GM19397 (cell line): ENCODE results near the gene HOXB5.

ENCODE experiments used
- ATAC-seq: cut with Tn5 transposase; IDR thresholded peaks from one replicate; pipeline ENCODE4 v1.9.1; 2021; ENCODE audit warnings: mild to moderate bottlenecking, moderate library complexity; ENCODE audit not compliant: unreplicated experiment

HOXB5 gene

DNA sequence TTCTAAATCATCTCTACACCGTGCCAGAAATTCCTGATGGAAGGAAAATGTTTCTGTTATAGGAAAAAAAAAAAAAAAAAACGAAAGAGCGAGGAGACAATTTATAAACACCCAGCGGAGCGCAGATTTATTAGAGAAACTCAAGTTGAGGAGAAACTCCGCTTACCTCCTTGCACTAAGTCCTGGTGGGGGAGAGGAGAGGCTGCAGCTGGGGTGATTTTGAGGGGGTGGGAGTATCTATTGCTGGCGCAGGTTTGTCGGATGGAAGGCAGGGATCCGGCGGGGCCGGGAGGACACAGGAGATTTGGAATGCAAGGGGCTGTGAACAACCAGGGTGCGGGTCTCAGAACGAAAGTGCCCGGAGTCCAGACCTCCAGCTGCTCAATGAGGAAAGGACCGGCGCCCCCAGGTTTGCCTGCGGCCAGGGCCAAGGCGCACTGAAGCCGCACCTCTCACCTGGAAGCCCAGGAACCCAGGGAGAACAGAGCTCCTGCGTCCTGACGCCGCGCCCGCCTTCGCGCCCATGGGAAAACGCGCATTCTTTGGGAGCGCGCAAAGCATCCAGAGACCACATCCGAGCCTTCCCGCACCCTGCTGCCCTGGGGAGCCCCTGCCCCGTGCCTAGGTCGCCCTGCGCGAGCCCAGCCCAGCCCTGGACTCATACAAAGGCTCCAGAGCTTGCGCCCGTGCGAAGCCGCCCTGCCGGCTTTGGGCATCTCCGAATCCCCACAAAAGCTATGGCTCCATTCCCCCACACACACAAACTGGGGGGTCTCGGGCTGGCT is 24.1 kb upstream of the HOXB5 start:
- ATAC-seq = no peak

- no peak for ATAC-seq
Observed at GRCh38 chr17:48616717-48617470, 23.3 kb upstream of the HOXB5 start.

DNA sequence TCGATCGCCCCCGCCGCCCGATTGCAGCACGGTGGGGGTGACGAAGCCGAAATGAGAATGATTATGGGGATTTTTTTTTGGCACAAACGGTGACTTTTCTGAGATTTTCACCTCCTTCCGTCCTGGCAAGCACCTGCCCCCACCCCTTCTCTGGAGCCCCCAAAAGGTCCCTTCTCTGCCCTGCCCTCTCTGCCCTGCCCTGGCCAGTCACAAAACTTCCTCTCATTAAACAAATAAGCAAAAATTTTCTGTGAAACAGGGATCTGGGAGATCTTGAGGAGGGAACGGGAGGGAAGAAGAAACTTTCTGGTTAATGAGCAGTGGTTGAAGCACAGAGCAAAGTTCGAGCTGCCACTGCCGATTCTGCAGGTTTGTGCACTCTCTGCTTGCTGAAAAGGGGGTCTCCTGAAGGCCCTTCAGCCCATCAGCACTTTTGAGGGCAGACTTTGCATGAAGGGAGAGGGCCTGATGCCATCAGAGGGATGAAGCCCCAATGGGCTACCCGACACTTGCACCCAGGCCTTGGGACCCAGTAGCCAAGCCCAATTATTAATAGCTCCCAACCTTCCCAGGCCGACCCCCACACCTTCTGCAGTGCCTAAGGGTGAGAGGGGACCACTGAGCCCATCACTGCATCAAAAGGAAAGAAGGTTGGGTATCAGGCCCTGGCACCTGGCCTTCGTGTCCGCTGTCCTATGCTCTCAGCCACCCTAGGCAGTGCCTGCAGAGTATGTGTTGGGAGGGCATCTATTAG is 22.6 kb upstream of the HOXB5 start:
- ATAC-seq = no peak

DNA sequence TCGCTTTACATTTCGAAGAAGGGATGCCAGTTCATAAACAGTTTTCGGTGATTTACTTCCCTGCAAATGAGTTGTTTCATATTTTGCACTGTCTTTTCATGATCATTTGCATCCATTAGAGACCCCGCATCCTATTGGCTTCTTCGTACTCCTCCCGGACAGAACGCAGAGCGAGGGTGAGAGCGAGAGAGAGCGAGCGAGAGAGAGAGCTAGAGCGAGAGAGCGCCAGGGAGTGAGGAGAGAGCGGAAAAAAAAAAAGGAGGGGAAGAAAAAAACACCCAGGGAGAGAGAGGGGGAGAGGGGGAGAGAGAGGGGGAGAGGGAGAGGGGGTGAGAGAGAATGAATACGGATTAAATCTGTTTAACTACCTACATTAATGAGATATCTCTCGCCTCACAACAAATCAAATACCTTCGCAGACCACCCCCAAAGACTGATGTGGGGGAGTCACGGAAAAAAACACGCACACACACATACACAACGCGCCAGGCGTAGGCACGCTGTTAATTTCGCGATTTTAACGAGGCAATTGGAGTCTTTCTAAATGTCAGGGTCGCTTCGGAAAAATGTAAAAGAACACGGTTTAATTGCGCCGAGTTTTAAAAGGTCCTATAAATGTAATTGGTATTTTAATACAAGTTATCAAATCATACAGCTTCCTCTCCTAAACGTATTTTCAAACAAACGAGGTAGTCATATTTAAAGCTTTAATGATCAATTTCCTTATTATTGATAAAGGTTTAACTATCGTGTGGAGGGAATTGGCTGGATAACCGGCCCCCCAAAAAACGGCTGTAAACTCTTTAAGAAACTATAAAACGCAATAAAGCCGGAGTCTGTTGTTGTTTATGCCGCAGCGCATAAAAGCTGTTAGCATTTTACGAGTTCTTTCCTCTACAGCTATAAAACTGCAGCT is 21.7 kb upstream of the HOXB5 start, which contains the start of gene HOXB8:
Gene HOXB8 (minus strand): TSS at position 246 of the 916 bp plus-strand sequence. CDS start 588 bp downstream, outside the sequence.
- ATAC-seq = no peak

DNA sequence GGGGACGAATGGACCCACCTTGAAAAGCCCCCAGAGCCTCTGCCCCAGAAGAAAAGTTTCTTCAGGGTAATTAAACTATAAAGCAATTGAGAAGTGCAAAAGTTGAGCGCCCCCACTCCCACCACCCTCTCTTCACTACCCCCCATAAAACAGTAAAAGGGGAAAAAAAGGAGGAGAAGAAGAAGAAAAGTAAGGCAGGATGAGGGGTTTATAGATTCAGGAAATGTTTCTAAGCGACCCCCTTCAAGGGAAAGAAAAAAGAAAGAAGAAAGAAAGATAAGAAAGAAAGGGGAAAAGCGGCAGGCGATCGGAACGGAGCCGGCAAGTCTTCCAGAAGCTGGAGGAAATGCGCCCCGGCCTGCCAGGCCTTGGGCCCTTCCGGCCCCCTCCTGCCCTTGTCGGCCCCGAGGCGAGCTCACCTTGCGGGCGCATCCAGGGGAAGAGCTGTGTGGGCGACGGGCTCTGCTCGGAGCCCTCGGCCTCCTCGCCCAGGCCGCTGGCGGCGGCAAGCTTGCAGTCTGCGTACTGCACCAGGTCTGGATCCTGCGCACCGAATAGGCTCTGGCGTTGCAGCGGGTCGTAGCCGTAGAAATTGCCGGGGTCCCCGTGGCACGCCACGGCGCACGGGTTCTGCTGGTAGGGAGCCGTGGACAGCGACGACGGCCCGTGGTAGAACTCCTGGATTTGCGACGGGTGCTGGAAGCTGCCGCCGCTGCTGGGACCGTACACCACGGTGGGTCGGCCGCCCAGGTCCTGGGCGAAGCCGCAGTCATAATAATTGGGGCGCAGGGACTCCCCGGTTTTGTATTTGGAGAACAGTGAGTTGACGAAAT is 20.5 kb upstream of the HOXB5 start:
- no peak for ATAC-seq

- peak; percentile 45 for ATAC-seq
Observed at GRCh38 chr17:48612854-48613691, 19.5 kb upstream of the HOXB5 start.

GRCh38 chr17:48612456-48612853 is 18.9 kb upstream of the HOXB5 start:
- no peak for ATAC-seq

- no peak for ATAC-seq
Observed at GRCh38 chr17:48611681-48612455, 18.3 kb upstream of the HOXB5 start.

DNA sequence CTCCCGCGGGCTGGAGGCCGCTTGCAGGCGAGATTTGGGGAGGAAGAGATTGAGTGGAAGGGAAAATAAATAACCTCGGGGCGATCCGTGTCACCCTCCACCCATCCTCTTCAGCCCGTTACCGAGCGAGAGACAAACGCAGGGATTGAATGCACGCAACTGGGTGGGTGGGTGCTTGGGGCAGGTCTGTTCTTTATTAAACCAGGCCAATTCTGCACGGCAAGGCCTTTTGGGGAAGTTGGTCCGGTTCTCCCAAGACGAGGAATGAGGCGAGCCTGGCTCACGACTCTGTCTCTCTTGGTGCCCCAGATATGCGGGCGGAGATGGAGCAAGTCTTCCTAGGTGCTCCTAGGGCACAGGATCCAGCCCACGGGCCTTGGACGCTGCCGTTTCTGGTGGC is 17.6 kb upstream of the HOXB5 start:
- ATAC-seq = no peak

DNA sequence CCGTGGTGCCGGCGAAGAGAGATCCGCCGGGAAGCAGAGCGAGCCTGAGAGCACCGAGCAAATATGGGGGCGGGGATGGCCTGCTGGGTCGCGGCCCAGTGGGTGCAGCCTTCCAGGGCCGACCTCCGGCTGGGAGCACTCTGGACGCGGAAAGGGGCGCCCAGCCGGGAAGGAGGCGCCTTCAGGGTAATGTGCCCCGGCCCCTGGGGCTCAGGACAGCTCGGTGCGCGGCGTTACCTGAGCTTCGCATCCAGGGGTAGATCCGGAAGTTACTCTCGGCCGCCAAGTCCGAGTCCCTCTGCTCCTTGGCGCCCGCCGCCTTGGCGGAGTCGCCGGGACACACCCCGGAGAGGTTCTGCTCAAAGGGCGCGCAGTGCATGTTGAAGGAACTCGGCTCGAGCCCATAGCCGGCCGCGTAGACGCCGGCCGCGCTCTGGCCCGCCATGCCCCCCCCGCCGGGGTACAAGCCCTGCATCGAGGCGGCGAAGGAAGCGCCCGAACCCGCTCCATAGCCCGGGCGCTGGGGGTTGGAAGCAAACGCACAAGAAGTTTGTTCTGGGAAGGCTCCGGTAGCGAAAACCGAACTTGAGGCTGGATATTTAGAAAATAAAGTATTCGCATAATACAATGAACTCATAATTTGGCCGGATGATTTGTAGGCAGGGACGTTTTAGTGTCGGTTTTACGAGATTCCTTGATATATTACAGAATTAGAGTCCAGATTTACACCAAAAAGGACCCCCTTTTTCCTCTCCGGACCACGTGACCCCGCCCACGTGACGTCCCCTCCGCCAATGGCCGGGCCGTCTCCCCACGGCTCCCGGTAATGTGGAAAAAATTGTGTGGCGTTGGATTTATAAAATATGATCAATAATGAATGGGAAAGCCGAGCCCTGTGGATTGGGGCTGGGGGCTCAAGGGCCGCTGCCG is 17.0 kb upstream of the HOXB5 start, which contains the start of gene HOXB7:
Gene HOXB7 (minus strand): TSS at position 736 of the 930 bp plus-strand sequence. CDS start 99 bp downstream, at position 637.
- ATAC-seq = no peak

- ATAC-seq = no peak
Observed at GRCh38 chr17:48609759-48610281, 16.2 kb upstream of the HOXB5 start.

DNA sequence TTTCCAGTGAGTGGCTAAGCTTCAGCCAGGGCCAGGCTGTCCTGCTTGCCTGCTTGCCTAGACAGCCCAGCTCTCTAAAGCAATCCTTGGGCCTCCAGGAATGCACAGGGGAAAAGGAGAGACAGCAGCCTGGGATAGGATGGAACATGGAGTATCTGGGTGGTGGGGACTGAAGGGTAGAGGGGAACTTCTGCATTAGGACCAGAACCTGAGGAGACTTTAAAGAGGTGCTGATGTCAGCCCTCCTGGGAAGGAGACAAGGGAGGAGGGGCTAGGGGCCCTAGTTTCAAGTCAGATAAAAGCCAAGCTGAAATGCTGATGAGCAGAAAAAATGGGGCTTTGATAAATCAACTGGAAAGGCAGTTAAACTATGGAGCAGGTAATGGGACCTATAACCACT is 15.5 kb upstream of the HOXB5 start:
- ATAC-seq = no peak

DNA sequence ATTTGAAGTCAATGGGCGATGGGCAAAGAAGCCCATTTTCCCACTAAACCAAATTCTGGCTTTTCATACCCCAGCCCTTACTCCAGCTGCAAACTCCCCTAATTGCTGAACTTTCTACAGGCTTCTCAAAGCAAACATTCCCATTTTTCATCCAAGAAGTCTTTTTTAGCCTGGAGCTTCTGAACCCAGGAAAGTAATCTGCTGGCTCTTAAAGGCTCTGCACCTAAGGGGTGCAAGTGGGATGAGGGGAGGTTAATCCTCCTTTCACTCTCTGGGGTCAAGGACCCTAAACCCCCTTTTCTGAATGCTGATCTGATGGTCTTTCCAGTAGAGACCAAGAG is 14.9 kb upstream of the HOXB5 start:
- ATAC-seq = no peak

- no peak for ATAC-seq
Observed at GRCh38 chr17:48606892-48607614, 13.5 kb upstream of the HOXB5 start.

GRCh38 chr17:48605991-48606891 is 12.7 kb upstream of the HOXB5 start:
- no peak for ATAC-seq
